T1000 (cell line): ENCODE data around the gene KCNMA1.
"Not testable (repeated sequence)": the region's sequence is repeated elsewhere in the genome, so short reads cannot be mapped to it uniquely, and the experiment has no call there.

ENCODE experiments used
- DNase-seq: peaks from one replicate; lab custom pipeline; 2025; ENCODE audit warnings: mixed read lengths; lab: John Stamatoyannopoulos, UW

The KCNMA1 gene

DNA sequence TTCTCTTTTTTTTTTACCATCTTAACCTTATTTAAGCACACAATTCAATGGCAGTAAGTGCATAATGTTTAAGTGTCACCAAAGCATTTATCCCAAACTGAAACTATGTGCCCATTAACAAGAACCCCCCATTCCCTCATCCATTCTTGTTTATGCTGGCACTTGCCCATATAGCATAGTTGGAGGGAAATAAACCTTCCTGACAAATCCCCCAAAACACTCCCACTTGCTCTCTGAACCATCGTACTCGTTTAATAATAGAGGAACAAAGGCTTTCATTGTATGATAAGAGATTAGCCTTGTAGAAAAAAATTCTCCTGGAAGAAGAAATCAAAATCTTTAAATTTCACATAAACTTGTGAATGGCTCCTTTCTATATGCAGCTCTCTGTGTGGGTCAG lies 26.4 kb upstream of the KCNMA1 start:
- no peak for DNase-seq

DNA sequence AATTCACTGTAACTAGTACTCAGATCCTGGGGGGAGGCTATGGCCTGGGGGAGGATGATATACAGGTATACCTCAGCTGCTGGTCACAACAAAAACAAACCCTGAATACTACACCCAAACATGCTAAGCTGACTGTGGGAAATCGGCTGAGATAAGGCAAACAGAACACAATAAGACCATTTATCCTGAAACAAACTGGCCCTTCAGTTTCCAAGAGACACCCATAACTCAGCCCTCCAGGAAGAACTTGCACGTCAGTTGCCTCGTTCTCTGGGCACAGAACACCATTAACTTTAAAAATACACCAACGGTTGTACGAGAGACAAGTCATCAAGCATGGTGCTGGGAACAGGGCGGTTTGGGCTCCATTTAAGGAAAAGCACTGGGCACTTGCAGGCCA lies 24.1 kb upstream of the KCNMA1 start:
- no peak for DNase-seq

DNA sequence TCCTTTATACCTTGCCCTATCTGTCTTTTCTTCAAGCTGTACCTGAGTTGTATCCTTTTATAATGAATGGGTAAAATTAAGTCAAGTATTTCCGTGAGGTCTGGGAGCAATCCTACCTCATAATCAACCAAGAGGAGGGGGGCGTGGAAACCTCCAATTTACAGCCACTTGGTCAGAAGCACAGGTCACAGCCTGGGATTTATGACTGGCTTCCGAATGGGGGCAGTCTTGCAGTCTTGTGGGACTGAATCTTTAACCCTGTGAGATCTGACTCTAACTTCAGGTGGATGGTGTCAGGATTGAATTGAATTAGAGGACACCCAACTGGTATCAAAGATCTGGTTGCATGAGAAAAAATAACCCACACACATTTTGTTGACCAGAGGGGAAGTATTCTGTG lies 23.5 kb upstream of the KCNMA1 start:
- no peak for DNase-seq

DNA sequence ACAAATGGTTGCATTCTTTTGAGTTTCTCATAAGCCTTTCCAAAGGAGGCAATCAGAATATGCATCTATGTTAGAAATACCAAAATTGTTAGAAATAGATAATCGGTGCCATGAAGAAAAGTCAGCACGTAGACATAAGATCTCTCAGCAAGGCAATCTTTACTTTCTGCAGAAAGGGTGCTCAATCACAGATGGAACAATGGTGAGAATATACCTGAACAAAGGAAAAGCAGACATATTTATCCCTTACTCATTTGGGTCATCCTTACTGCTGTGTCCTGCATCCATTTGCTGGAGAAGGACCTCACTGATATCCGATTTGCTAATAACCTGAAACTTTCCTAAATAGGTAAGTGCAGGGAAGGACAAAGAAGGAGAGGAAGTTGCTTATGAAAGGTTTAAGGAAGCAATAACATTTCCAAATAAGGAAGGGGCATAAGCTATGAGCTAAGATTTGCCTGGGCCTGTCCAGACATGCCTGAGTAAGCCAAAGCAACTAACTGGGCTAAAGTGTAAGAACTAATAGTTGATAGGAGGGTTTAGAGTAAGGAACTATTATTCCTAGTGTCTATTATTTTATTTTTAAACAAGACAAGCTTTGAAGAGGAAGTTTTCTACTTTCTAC lies 21.6 kb upstream of the KCNMA1 start:
- not testable (repeated sequence) for DNase-seq

DNA sequence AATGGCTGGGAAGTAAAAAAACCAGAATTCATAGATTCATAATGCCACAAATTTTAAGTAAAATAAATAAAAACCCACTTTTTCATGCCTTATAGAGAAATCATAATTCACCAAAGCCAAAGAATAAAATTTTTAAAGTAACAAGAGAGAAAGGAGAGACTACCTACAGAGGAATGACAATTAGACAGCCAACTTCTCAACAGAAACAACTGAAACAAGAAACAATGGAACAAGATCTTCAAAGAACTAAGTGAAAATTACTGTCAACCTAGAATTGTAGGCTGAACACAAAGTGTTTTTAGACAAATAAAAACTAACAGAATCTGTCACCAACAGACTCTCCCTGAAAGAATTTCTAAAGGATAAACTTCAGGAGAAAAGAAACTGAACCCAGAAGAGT lies 15.6 kb upstream of the KCNMA1 start:
- DNase-seq: no peak

DNA sequence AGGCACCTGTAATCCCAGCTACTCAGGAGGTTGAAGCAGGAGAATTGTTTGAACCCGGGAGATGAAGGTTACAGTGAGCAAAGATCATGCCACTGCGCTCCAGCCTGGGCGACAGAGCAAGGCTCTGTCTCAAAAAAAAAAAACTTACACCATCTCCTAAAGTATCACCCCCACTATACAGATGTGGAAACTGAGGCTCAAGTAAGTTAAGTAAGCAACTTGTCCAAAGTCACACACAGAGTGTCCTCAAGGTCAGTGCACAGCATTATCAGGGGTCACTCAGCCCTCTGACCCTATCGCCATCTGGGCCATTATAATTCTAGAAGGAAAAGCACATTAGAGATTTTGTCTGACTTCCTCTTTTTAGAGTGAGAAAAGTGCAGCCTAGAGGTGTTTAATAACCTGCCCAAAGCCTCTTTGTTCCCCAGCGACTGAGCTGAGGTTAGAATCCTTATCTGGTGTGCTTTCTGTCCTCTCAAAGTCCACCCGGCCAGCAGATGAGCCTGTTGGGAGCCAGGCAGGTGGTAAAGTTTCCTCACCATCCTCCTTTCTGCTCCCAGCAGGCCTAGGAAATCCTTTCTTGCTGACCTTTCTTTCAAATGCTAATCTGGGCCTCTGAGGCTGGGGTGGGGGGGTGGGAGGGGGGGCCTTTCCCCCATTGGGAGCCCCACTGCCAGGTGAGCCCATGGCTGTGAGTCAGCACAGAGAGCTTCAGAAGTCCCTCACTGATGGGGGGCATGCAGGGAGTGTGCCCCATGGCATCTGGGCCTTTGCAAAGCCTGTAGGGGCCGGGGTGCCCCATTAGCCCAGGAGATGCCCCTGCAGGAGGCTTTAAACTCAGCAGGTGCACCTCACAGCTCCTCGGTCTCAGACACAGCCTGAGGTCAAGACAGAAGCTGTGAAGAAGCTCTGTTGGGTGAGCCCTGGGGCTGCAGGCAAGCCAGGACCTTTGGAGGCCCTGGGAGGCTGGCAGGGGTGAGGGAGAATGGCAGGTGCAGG lies 12.0 kb upstream of the KCNMA1 start:
- DNase-seq: no peak

DNA sequence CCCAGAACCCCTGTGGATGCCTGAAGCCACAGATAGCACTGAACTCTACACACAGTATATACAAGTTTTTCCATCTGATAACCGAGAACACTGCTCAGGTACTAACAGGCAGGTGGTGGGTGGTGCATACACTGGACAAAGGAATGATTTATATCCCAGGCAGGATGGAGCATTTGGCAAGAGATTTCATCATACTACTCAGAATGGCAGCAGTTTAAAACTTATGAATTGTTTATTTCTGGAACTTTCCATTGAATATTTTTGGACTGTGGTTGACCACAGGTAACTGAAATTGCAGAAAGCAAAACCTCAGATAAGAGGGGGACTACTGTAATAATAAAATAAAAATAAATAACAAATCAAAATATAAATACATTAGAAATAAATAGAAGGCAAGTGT lies 10.9 kb upstream of the KCNMA1 start:
- DNase-seq: no peak

DNA sequence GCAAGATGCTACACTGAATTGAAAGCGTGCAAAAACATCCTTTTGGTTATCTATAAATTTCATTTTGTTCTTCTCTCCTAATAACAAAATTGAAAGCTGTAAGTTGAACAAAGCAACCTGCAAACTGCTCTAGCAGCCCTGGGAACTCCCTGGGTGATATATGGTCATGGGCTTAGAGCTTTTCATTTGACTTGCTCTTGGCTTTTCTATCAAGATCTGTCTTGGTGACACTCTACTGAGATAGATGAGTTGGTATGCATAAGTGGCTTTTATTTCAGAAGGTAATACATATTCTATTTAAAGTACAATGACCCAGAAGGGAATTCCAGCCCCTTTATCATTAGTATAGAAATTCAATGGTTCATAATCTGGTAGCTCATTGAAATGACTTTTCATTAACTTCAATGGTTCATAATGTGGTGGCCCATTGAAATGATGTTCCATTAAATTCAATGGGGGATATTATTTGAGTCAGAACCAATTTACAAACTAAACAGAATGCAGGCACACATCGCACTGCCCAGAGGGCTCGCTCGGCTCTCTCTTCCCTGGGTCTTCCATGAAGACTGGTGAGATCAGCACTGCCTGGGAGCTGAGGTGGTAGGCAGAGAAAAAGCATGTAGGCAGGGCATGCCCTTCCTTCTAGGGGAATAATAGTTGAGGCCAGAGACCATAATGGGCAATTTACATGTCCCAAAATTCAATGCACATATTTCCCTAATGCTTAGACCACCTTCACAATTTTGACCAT lies 10.1 kb upstream of the KCNMA1 start:
- DNase-seq: no peak

DNA sequence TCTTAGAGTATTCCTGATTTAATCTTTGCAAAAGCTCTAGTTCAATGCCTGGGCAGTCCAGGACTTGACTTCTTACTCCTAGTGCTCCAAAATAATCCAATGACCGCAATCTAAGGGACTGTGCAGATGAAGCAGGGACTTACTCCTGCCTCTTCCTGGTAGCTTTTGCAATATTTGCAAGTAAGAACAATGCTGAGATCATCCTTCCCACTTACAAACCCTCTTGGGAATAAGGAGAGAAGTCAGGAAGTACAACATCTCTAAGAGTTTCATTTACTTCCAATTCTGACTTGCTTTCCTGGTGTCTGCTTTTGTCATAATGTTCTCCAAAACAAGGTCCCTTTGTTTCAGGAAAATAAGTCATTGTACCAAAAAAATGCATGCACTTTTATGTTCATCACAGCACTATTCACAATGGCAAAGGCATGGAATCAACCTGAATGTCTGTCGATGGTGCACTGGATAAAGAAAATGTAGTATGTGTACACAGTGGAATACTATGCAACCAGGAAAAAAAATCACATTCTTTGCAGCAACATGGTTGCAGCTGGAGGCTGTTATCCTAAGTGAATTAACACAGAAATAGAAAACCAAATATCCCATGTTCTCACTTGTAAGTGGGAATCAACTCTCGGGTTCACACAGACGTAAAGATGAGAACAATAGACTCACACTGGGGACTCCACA lies 7.1 kb upstream of the KCNMA1 start:
- DNase-seq: no peak

DNA sequence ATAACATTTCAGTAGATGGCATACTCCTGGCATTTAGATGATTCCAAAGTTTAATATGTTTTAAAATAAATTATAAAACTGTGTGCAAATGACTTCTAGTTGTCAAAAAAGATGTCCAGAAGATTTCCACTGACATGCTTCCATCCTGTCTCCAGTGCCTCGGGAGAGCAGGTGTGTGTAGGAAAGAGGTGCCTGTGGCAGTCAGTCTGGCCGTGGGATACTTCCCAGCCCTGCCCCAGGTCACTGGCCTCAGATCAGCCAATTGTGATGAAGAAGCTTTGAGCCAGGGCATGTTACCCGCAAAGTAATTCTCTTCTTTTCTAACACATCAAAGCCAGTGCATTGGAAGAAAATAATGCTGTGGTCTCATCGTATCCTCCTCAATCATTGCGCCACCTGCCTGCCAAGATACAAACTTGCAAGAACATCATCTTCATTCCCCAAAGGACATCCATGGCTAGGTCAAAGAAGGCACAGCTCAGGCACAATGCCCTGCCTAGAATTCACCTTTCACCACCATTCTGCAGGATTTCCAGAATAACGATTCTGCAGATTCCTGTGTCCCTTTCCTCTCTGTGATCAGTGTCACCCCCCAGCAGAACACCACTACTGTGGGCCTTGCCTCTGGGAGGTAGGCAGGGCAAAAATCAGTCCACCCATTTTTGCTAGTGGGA lies 6.3 kb upstream of the KCNMA1 start:
- peak; percentile 25 for DNase-seq

DNA sequence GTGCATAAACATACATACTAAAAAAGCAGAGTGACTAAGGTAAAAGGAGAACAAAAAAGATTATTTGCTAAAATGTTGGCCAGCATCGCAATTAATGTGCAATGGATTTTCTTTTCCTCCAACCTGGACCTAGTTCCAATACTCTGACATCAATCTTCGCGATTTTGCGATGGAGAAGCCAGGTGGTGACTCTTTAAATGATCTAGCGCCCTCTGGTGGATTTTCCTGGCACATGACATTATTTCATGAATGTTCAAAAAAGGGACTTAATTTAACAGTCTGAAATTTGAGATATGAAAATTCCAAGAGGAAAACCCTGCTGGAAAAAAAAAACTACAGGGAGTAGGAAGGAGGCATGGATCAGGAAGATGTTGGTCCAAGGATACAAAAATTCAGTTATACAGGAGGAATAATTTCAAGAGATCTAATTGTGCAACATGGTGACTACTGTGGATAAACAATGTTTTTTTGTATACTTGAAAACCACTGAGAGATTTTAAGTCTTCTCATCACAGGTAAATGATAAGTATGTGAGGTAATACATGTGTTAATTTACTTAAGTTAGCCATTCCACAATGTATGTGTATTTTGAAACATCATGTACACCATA lies 4.3 kb upstream of the KCNMA1 start:
- peak; percentile 74 for DNase-seq

DNA sequence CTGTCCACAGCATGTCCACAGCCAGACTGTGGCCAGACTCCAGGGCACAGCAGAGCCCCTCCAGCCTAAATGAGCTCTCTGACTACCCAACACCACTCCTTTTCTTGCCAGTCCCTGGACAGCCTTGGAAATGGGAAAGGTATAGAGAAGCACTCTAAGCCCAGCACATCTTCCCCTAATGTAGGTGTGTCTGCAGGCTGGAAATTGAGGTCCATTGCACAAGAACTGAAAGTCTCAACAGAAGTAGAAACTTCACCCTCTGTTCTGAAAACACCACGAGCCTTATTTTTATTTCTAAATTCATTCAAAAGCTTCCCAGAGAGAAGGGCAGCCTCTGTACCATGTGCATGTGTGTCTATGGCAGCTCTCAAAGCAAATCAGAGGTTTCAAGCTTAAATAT lies 3.7 kb upstream of the KCNMA1 start:
- DNase-seq: no peak

DNA sequence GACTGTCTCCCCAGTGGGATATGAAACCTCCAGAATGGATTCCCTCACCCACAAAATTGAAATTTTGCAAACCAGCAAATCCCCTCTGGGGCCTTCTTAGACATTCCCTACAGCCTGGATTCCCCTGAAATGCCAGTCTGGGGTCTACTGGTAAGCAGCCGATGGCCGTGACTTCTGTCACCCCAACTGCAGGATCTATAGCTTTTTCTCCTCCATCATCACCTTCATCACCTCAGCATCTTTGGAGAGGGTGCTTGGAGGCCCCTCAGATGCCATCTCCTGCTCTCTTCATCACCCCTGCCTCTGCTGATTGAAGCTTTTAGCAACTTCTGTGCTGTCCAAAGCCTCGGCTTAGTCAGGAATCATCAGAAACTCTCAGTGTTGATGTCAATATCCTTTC lies 2.6 kb upstream of the KCNMA1 start:
- DNase-seq: no peak

DNA sequence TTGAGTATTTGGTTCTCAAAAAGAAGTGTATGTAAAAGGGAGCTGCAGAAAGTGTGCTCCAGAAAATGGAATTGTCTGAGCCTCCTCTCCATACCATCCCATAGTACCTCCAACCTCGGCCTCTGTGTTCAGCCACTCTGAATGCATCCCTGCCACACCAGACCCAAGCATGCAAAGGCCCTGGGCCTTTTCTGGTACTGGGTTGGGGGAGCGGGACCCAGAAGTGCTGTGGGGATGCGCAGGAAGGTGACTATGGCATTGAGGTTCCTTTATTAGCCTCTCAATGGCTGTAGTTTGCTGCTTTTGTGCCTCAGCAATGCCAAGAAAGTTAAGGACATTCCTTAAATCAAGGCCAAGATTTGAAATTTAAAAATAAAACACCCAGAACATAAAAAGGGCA lies 2.1 kb upstream of the KCNMA1 start:
- DNase-seq: no peak

DNA sequence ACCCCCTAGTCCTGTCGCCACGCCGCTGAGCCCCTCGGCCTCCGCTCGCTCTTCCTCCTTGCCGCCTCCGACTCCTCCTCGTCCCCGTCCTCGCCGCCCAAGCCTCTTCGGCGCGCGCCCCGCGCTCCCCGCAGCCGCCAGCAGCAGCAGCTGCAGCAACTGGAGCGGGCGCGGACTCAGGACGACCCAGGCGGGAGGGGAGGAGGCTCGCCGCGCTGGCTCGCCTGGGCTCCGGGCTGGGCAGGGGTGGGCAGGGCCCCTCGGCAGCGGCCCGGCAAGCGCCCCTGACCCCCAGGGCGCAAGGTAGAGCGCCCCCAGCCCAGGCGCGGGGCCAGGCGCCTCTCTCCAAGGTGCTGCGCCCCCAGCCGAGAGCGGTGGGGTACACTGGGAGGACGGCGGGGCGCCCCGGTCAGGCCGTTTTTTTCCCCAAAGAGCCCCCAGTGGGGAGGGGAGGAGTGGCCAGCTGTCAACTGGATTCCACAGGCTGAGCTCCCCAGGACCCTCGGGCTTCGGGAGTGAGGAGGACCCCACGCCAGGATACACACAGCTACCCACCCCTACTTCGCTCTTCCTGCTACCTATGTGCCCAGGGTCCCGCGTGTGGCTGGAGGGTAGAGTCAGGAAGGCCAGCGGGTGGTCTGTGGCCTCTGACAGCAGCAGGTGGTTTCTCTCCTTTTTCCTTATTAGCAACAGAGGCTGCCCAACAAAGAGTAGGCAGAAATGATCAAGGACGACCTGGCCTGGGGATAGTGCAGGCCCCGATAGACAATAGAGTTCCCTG lies 903 bp upstream of the KCNMA1 start:
- peak; percentile 26 for DNase-seq

DNA sequence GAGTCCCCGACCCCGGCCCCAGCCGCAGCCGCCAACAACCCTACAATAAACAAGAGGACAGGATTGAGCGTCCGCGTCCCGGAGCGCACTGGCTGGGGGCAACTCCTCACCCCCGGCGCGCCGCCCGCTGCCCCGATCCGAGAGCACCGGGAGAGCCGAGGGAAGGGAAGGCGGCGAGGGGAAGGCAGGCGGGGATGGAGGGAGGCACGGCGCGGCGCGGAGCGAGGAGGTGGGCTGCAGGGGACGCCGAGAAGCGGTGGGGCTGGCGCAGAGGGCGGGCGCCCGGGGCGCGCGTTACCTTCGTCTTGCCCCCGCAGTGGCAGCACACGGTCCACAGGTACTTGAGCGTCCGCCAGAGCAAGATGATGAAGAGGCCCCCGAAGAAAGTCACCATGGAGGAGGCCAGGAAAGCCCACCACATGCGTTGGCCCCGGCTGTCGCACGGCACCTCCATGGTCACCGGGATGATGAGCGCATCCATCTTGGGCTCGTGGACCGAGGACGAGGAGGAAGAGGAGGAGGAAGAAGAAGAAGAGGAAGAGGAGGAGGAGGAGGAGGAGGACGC lies 559 bp downstream of the KCNMA1 start:
- DNase-seq: no peak

DNA sequence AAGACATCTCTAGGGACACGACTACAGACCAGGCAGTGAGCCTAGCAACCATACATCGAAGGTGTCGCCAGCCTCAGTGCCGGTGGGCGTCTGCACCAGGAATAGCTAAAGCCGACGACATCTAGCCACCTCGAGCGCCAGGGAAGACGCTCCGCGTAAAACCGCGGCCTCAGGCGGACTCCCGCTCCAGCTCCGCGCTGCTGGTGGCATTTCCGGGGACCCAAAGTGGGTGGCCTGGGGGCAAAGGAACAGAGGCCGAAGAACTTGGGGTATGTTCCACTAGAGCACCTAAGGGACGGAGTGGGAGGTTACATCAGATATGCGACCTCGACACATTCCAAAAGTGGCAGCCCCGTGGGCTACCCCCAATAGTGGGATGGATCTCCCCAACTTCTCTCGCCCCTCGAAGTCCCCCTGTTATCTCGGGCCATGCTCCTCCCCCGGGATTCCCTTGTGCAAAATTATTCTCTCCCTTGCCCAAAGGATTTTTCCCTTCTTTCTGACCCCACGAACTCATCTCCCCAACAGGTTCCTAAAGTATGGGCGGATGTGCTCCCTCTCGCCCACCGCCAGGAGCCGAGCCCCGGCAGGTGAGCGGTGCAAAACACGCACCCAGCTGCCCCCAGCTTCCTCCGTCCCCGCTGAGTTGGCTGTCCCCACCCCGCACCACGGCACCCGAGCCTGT lies 1.2 kb downstream of the KCNMA1 start:
- no peak for DNase-seq

DNA sequence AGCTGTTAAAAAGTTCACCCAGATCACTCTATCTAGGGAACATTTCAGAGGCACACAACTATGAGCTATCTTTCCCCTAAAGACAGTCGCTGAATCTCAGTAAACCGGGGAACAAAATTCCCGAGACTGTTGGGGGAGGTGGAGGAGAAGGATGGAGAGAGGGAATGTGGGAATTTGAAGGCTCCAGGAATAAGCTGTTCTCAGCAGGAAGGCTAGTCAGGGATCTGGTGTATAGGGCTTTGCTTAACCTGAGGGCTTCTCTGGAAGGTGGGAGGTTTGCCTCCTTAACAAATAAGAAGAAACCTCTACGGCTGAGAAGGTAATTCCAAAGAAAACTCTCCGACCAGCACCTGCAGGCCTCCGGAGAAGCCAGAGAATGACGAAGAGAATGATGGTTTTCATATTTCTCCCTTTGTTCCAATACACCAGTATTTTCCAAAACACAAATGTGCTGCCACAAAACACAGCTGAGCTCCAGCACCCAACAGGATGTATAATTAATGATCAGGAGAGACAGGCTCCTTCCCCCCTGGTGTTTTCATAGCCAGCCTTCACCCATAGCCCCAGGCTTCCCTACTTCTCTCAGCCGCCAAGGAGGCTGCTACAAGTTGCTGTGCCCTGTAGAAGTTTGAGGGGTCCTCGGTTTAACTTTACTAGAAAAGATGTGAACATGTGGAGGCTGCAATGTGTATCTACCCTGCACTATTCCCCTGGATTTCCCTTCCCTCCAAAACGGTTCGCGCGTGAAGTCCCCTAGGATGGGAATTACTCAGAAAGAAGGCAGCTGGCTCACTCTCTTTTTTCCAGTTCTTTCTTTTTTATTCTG lies 2.0 kb downstream of the KCNMA1 start:
- no peak for DNase-seq
